AG04450 (cell line): Measurements from ENCODE around the gene HFM1. TPM values are rescaled to one million over a fixed set of nuclear protein-coding genes. Genes with fewer than 3 reads are reported as not detected.

Source experiments
- CTCF ChIA-PET: fragments of 300-600, 350-600 bp; formaldehyde crosslinking; extraction: SDS; loops from one replicate; lab custom pipeline; 2022; ENCODE audit warnings: antibody characterized with exemption, inconsistent platforms; lab: Charles Lee
- POLR2A ChIA-PET: fragments of 350-600 bp; formaldehyde crosslinking; extraction: SDS; loops from one replicate; lab custom pipeline; 2021; ENCODE audit warnings: antibody characterized with exemption, inconsistent platforms; lab: Yijun Ruan, JAX
- DNase-seq: peaks from one replicate; pipeline ENCODE4 v3.0.0-alpha.2; 2011; ENCODE audit warnings: low read depth, low spot score
- H3K27ac ChIP-seq: one replicate; pipeline ENCODE4 v1.5.1; 2012; ENCODE audit warnings: low read depth, low read length, control low read depth
- H3K27me3 ChIP-seq: one replicate; pipeline ENCODE4 v1.6.0; 2012; ENCODE audit warnings: low read length; ENCODE audit not compliant: control insufficient read depth, insufficient read depth
- H3K4me3 ChIP-seq: 2 replicates; pipeline ENCODE4 v1.5.1; 2011; ENCODE audit warnings: mild to moderate bottlenecking, low read depth, low read length, control low read depth
- H3K9me3 ChIP-seq: 2 replicates; pipeline ENCODE4 v1.5.1; 2012; ENCODE audit warnings: low read length; ENCODE audit not compliant: control insufficient read depth, insufficient read depth
- CTCF ChIP-seq: IDR thresholded peaks from 2 replicates; pipeline ENCODE4 v1.5.1; 2011; ENCODE audit warnings: low read depth, low read length, control low read depth, inconsistent platforms
- polyA plus RNA-seq: library from polyadenylated mRNA; depleted of rRNA; stranded (reverse); fragments of >200 nt; gene quantifications from 2 replicates; pipeline ENCODE4 v1.2.3, GENCODE V29; 2011

Gene HFM1
- polyA plus RNA-seq, 1 experiment: 0.04 TPM

GRCh38 chr1:91397605-91398004, 7.0 kb downstream of the HFM1 start:
- Histone ChIP-seq H3K27ac (no peak overlapping the region), H3K27me3 (no peaks in the 10 kb centered on the region), H3K9me3 (no peaks in the 10 kb centered on the region), H3K4me3 (no peak overlapping the region)
- ChIA-PET CTCF (interaction anchor here (0.5 kb wide), 1 partner anchor 114 kb away, joined by 3 read pairs; no protein-coding TSS in a partner anchor), POLR2A (no interaction called here)
- no peak for TF ChIP-seq CTCF
- DNase-seq: no peak

- CTCF ChIA-PET: no interaction called here
- no peak for DNase-seq
- H3K27me3 ChIP-seq: no peaks in the 10 kb centered on the region
- H3K4me3 ChIP-seq: no peak overlapping the region
- no peak overlapping the region for H3K27ac ChIP-seq
- no peaks in the 10 kb centered on the region for H3K9me3 ChIP-seq
- no peak for TF ChIP-seq CTCF
- POLR2A ChIA-PET: no interaction called here
These were observed 11.6 kb downstream of the HFM1 start for GRCh38 chr1:91393042-91393441.

GRCh38 chr1:91386109-91386508, 18.5 kb downstream of the HFM1 start:
- H3K4me3 ChIP-seq: no peak overlapping the region
- ChIA-PET CTCF (no interaction called here), POLR2A (no interaction called here)
- TF ChIP-seq CTCF: no peak
- no peaks in the 10 kb centered on the region for H3K27me3 ChIP-seq
- no peaks in the 10 kb centered on the region for H3K9me3 ChIP-seq
- no peak overlapping the region for H3K27ac ChIP-seq
- no peak for DNase-seq

DNA sequence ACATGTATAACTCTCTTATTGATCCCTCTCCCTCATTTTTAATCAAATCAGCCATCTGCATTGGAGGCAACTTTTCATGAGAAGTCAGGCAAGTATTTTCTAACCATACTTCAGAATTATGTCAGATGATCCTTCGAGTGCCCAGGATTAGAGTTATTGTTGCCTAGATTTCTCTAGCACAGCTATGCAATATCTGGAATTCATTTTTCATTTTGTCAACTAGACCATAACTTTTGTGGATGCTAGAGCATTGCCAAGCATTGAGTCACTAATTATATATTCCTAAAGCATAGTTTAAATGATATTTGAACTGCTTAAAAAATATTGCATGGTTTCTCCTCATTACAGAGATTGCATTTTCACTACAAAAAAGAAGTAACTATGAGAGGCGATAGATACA, 21.2 kb downstream of the HFM1 start:
- ChIA-PET POLR2A (no interaction called here), CTCF (no interaction called here)
- no peak for DNase-seq
- Histone ChIP-seq H3K27ac (no peak overlapping the region), H3K27me3 (no peaks in the 10 kb centered on the region), H3K9me3 (no peaks in the 10 kb centered on the region), H3K4me3 (no peak overlapping the region)
- no peak for TF ChIP-seq CTCF

GRCh38 chr1:91381844-91382243, 22.8 kb downstream of the HFM1 start:
- no peak for TF ChIP-seq CTCF
- ChIA-PET POLR2A (no interaction called here), CTCF (no interaction called here)
- H3K4me3 ChIP-seq: no peak overlapping the region
- no peak for DNase-seq
- H3K27me3 ChIP-seq: no peaks in the 10 kb centered on the region
- H3K9me3 ChIP-seq: no peaks in the 10 kb centered on the region
- no peak overlapping the region for H3K27ac ChIP-seq
